ENCODE data around the gene ARL6IP4. TPM values are rescaled to one million over a fixed set of nuclear protein-coding genes. Genes with fewer than 3 reads are reported as not detected.

Gene ARL6IP4
- total RNA-seq, 1 donor from 2014 or later, result 146 TPM

DNA sequence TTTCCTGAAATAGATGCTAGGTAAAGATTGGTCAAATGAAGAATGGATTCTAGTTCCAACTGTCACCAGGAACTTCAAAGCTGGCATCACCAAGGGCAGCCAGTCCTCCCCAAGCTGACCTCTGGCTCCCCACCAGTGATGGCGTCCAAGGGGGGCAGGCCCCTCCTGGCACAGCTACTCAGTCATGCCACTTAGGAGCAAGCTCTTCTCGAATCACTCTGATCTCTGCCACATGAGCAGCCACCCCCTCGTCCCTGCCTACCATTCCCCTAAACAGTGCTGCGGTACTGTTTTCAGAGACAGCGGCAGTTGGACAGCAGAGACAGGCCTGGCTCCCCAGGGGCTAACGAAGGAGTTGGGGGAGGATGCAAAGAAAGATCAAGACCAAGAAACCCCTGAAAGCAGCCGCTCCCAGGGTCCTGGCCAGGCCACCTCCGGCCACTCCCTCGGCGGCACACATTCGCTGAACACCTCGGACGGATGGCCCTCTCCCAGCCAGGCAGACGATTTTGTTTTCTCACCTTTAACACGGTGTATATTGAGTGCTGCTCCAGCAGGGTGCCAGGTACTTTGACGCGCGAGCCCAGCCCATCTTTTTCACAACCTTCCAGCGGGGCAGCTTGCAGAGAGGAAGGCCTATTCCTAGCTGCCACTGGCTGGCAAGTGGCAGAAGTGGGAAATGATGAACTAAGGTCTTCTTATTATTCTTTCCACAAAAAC is 47.4 kb downstream of the ARL6IP4 start:
- TF ChIP-seq, protein P1, sequence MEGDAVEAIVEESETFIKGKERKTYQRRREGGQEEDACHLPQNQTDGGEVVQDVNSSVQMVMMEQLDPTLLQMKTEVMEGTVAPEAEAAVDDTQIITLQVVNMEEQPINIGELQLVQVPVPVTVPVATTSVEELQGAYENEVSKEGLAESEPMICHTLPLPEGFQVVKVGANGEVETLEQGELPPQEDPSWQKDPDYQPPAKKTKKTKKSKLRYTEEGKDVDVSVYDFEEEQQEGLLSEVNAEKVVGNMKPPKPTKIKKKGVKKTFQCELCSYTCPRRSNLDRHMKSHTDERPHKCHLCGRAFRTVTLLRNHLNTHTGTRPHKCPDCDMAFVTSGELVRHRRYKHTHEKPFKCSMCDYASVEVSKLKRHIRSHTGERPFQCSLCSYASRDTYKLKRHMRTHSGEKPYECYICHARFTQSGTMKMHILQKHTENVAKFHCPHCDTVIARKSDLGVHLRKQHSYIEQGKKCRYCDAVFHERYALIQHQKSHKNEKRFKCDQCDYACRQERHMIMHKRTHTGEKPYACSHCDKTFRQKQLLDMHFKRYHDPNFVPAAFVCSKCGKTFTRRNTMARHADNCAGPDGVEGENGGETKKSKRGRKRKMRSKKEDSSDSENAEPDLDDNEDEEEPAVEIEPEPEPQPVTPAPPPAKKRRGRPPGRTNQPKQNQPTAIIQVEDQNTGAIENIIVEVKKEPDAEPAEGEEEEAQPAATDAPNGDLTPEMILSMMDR (IDR thresholded peaks at IDR 0.05), result no peak
- peak; percentile 78 for DNase-seq (ENCODE audit: low spot score)
- peaks cover 4% of the 10 kb centered on the region for H3K4me1 Mint-ChIP-seq (ENCODE audit: low read depth)
- H3K27me3 Mint-ChIP-seq (ENCODE audit: low read depth), result no peaks in the 10 kb centered on the region
- peaks cover 2% of the 10 kb centered on the region for H3K36me3 Mint-ChIP-seq (ENCODE audit: low read depth)
- no peak overlapping the region for H3K27ac Mint-ChIP-seq (ENCODE audit: unreplicated experiment)
- no peak overlapping the region for H3K4me3 Mint-ChIP-seq (ENCODE audit: unreplicated experiment)
- H3K9me3 Mint-ChIP-seq (ENCODE audit: low read depth), result no peaks in the 10 kb centered on the region

DNA sequence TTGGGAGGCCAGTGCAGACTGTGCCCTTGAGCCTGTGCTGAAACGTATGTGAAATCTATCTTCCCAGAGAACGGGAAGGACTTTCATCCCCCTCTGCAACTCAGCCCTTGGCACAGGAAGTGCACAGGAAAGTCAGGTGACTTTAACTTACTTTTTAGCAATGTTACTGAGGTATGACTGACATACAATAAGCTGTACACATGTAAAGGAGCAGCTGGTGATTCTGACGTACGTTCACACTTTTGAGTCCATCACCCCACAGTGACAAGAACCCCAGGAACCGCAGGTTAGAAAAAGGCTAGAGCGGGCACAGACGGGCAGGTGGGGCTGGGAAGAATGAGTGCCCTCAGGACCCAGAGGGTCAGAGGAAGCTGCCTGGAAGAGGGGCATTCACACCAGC is 48.0 kb downstream of the ARL6IP4 start:
- peaks cover 2% of the 10 kb centered on the region for H3K36me3 Mint-ChIP-seq (ENCODE audit: low read depth)
- H3K4me1 Mint-ChIP-seq (ENCODE audit: low read depth), result peaks cover 4% of the 10 kb centered on the region
- TF ChIP-seq, protein P1 (IDR thresholded peaks at IDR 0.05), result no peak
- no peak overlapping the region for H3K4me3 Mint-ChIP-seq (ENCODE audit: unreplicated experiment)
- no peaks in the 10 kb centered on the region for H3K27me3 Mint-ChIP-seq (ENCODE audit: low read depth)
- no peaks in the 10 kb centered on the region for H3K9me3 Mint-ChIP-seq (ENCODE audit: low read depth)
- no peak overlapping the region for H3K27ac Mint-ChIP-seq (ENCODE audit: unreplicated experiment)
- DNase-seq (ENCODE audit: low spot score), result no peak

DNA sequence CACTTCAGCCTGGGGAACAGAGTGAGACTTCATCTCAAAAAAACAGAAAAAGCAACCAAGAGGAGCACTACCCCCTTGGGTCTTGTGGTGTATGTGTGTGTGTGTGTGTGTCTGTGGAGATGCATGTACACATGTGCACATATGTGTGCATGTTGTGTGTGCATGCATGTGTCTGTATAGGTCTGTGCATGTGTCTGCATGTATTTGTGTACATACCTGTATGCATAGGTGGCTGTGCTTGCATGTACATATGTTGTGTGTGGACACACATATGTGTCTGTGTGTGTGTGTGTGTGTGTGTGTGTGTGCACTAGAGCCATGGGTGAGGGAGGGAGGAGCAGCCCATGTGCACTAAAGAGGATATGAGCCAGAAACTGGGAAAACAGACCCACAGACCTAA is 49.1 kb downstream of the ARL6IP4 start:
- H3K27ac Mint-ChIP-seq (ENCODE audit: unreplicated experiment), result no peak overlapping the region
- no peaks in the 10 kb centered on the region for H3K9me3 Mint-ChIP-seq (ENCODE audit: low read depth)
- TF ChIP-seq, protein P1 (IDR thresholded peaks at IDR 0.05), result no peak
- H3K27me3 Mint-ChIP-seq (ENCODE audit: low read depth), result no peaks in the 10 kb centered on the region
- no peak for DNase-seq (ENCODE audit: low spot score)
- peaks cover 2% of the 10 kb centered on the region for H3K36me3 Mint-ChIP-seq (ENCODE audit: low read depth)
- no peak overlapping the region for H3K4me3 Mint-ChIP-seq (ENCODE audit: unreplicated experiment)
- peaks cover 4% of the 10 kb centered on the region for H3K4me1 Mint-ChIP-seq (ENCODE audit: low read depth)

DNA sequence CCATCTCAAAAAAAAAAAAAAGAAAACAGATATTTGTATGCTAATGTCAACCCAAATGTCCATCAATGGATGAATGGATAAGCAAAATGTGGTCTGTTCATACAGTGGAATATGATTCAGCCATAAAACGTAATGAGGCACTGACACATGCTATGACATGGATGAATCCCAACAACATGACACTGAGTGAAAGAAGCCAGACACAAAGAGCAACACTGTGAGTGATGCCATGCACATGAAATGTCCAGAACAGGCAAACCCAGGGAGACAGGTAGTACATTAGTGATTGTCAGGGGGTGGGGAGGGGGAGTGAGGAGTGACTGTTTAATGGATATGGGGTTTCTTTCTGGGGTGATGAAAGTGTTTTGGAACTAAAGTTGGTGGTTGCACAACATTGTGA is 50.2 kb downstream of the ARL6IP4 start:
- H3K36me3 Mint-ChIP-seq (ENCODE audit: low read depth), result peaks cover 2% of the 10 kb centered on the region
- H3K9me3 Mint-ChIP-seq (ENCODE audit: low read depth), result no peaks in the 10 kb centered on the region
- TF ChIP-seq, protein P1 (IDR thresholded peaks at IDR 0.05), result no peak
- no peaks in the 10 kb centered on the region for H3K27me3 Mint-ChIP-seq (ENCODE audit: low read depth)
- no peak overlapping the region for H3K4me3 Mint-ChIP-seq (ENCODE audit: unreplicated experiment)
- H3K27ac Mint-ChIP-seq (ENCODE audit: unreplicated experiment), result no peak overlapping the region
- DNase-seq (ENCODE audit: low spot score), result no peak
- H3K4me1 Mint-ChIP-seq (ENCODE audit: low read depth), result peaks cover 5% of the 10 kb centered on the region

DNA sequence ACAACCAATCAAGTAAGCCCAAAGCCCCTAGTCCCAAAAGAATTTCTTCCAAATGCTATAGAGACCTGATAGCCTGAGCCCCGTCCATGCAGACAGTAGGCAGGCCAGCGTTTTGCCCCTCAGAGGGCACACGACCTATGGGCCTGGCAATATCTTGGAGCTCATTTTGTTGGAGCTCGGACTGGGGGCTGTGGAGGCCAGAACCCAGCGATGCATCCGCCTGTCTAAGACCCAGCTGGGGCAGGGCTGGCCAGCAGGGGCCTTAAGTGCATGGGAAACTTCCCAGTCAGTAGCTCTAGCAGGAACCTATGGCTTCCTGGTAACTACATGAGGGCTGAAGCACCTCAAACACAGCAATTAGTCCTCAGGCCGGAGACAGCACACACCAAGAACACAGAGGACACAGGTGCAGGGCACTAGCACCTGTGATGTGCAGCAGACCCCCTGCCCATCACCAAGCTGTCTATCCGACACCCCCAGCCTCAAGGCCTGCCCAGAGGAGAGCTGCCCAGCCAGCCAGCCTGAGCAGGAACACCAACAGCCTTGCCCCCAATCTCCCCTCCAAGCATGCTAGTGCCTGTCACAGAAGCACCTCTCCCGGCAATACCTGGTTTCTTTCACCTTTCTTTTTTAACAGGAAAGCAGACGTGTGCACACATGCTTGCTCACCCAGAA is 50.8 kb downstream of the ARL6IP4 start:
- Mint-ChIP-seq H3K27me3 (ENCODE audit: low read depth) (no peaks in the 10 kb centered on the region), H3K36me3 (ENCODE audit: low read depth) (peaks cover 2% of the 10 kb centered on the region), H3K4me3 (ENCODE audit: unreplicated experiment) (no peak overlapping the region), H3K9me3 (ENCODE audit: low read depth) (no peaks in the 10 kb centered on the region), H3K4me1 (ENCODE audit: low read depth) (peaks cover 5% of the 10 kb centered on the region), H3K27ac (ENCODE audit: unreplicated experiment) (no peak overlapping the region)
- TF ChIP-seq, protein P1 (IDR thresholded peaks at IDR 0.05), result no peak
- DNase-seq (ENCODE audit: low spot score), result peak; percentile 59

Small RNA genes within 50 kb of the gene (microRNA-seq; reads per million reads assigned to microRNA genes)
- not detected for gene MIR4304 (ENCODE audit: borderline number of aligned reads)

Other genes with a start within 250 kb of the ARL6IP4 start
- gene HCAR1, start 249.8 kb upstream of the ARL6IP4 start, total RNA-seq, result not detected in 3 replicates
- 46.3 to 57.6 TPM (median 49.6 TPM) in 3 replicates for gene DENR, start 227.9 kb upstream of the ARL6IP4 start, total RNA-seq
- 0.30 to 0.63 TPM (median 0.62 TPM) in 3 replicates for gene CCDC62, start 206.1 kb upstream of the ARL6IP4 start, total RNA-seq
- gene HIP1R, start 145.2 kb upstream of the ARL6IP4 start, total RNA-seq, result 13.8 to 14.1 TPM (median 13.8 TPM) in 3 replicates
- gene VPS37B, start 84.6 kb upstream of the ARL6IP4 start, total RNA-seq, result 17.4 to 25.3 TPM (median 24.4 TPM) in 3 replicates
- gene ABCB9, start 14.2 kb upstream of the ARL6IP4 start, total RNA-seq, result 12.9 to 21.6 TPM (median 14.2 TPM) in 3 replicates
- 12.0 to 13.7 TPM (median 13.5 TPM) in 3 replicates for gene OGFOD2, start 5.4 kb upstream of the ARL6IP4 start, total RNA-seq
- gene PITPNM2, start 170.4 kb downstream of the ARL6IP4 start, total RNA-seq, result 6.1 to 11.6 TPM (median 11.5 TPM) in 3 replicates